PC-9 (cell line): ENCODE data around the gene CNP. TPM values are rescaled to one million over a fixed set of nuclear protein-coding genes. Genes with fewer than 3 reads are reported as not detected.

Source experiments
- BruUV-seq: library from RNA; stranded (reverse); fragments of 400-500 nt; replicated peaks from 2 replicates; lab custom pipeline; 2021; lab: Mats Ljungman, UMichigan
- CTCF ChIA-PET: fragments of 300-600 bp; sonication (Branson Sonifier 250); formaldehyde crosslinking; loops from one replicate; lab custom pipeline; 2022; ENCODE audit warnings: antibody characterized with exemption; lab: Charles Lee
- POLR2A ChIA-PET: fragments of 300-600 bp; sonication (Branson Sonifier 250); formaldehyde crosslinking; loops from one replicate; lab custom pipeline; 2022; ENCODE audit warnings: antibody characterized with exemption; ENCODE audit not compliant: unreplicated experiment; lab: Charles Lee
- DNase-seq, 2 experiments: peaks; one replicate each; pipeline versions ENCODE4 v3.0.0 to v3.0.0-alpha.2; 2015 to 2022; ENCODE audit warnings: mixed read lengths in 1 of 2
- H2AFZ ChIP-seq: fragments of 200-600 bp; sonication (generic); 2 replicates; pipeline ENCODE4 v1.8.1; 2017; ENCODE audit warnings: antibody characterized with exemption
- H3F3A ChIP-seq: fragments of 200-600 bp; sonication (generic); 2 replicates; pipeline ENCODE4 v1.8.1; 2017; ENCODE audit warnings: antibody characterized with exemption, mild to moderate bottlenecking, low read depth; ENCODE audit not compliant: insufficient read depth
- H3K27ac ChIP-seq: fragments of 200-600 bp; sonication (generic); 2 replicates; pipeline ENCODE4 v1.6.1; 2016; ENCODE audit warnings: mixed run types
- H3K27me3 ChIP-seq: fragments of 200-600 bp; sonication (generic); 2 replicates; pipeline ENCODE4 v1.6.1; 2016; ENCODE audit warnings: low read depth, mixed run types; ENCODE audit not compliant: insufficient read depth
- H3K36me3 ChIP-seq: fragments of 200-600 bp; sonication (generic); 2 replicates; pipeline ENCODE4 v1.6.1; 2016; ENCODE audit warnings: low read depth, mixed run types
- H3K4me1 ChIP-seq: fragments of 200-600 bp; sonication (generic); replicated peaks from 2 replicates; pipeline ENCODE4 v1.6.1; 2016; ENCODE audit warnings: mixed run types; ENCODE audit not compliant: insufficient read depth
- H3K4me2 ChIP-seq: fragments of 200-600 bp; sonication (generic); 2 replicates; pipeline ENCODE4 v1.6.1; 2017; ENCODE audit warnings: mixed run types
- H3K4me3 ChIP-seq: fragments of 200-600 bp; sonication (generic); 2 replicates; pipeline ENCODE4 v1.6.1; 2016; ENCODE audit warnings: mixed run types
- H3K79me2 ChIP-seq: fragments of 200-600 bp; sonication (generic); 2 replicates; pipeline ENCODE4 v1.6.1; 2017; ENCODE audit warnings: low read depth, mixed run types
- H3K9me2 ChIP-seq: fragments of 200-600 bp; sonication (generic); 2 replicates; pipeline ENCODE4 v1.8.1; 2017; ENCODE audit warnings: mild to moderate bottlenecking; ENCODE audit not compliant: insufficient read depth
- H3K9me3 ChIP-seq: fragments of 200-600 bp; sonication (generic); 2 replicates; pipeline ENCODE4 v1.8.1; 2016; ENCODE audit warnings: low read depth; ENCODE audit not compliant: insufficient read depth
- H4K20me1 ChIP-seq: fragments of 200-600 bp; sonication (generic); 2 replicates; pipeline ENCODE4 v1.8.1; 2017; ENCODE audit not compliant: insufficient read depth
- CTCF ChIP-seq: fragments of 200-600 bp; sonication (generic); conservative IDR thresholded peaks from 2 replicates; pipeline ENCODE4 v1.6.1; 2017; ENCODE audit warnings: mixed run types, antibody characterized with exemption, mild to moderate bottlenecking, moderate library complexity
- EZH2 ChIP-seq: fragments of 200-600 bp; sonication (generic); IDR thresholded peaks from 2 replicates; pipeline ENCODE4 v1.8.0; 2017; ENCODE audit warnings: antibody characterized with exemption, low read depth
- intact Hi-C: fragments of 100-400 bp; cut with micrococcal nuclease; formaldehyde crosslinking; loops from one replicate; pipeline ENCODE4 v1.10.0; 2022; ENCODE audit not compliant: unreplicated experiment
- total RNA-seq: library from RNA; stranded (reverse); gene quantifications from 2 replicates; pipeline ENCODE4 v1.2.3, GENCODE V29; 2021

The CNP gene
- total RNA-seq, 1 experiment from 2014 or later: 64.7 TPM

- intact Hi-C loops: no loop called here
Observed at GRCh38 chr17:42002175-42002791, 35.7 kb downstream of the CNP start.

DNA sequence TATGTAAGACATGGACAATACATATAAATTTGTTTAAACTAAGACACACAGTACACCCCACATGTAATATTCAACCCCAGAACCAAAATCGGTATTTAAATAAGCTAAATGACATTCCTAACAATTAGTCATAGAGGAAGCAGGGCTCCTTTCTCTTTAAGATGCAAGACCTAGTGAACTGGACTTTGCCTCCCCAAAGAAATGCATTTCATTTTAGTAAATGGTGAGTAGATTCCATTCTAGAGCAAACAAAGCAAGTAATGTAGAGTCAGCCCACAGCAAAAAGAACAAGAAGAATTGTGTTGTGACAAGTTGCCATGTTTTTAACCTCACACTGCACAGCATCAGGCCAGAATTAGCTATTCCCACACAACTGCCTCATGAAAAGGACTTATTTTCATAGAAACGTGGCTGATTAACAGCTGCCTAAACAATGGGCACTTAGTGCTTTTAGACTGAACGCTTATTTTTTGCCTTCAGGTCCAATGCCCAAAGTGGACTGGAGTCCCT, 36.3 kb downstream of the CNP start:
- Histone ChIP-seq H2AFZ (no peak overlapping the region), H3K4me3 (no peak overlapping the region), H3K27ac (no peak overlapping the region), H3K9me3 (no peaks in the 10 kb centered on the region), H3K36me3 (peaks cover 15% of the 10 kb centered on the region), H4K20me1 (peaks cover 72% of the 10 kb centered on the region), H3F3A (peaks cover 4% of the 10 kb centered on the region; the same call in 1 of the 2 replicates), H3K4me1 (no peaks in the 10 kb centered on the region), H3K27me3 (no peaks in the 10 kb centered on the region), H3K4me2 (no peak overlapping the region), H3K9me2 (no peaks in the 10 kb centered on the region), H3K79me2 (peaks cover 66% of the 10 kb centered on the region)
- ChIA-PET CTCF (interaction anchor here (0.6 kb wide), 1 partner anchor 17 kb away, joined by 6 read pairs; the partner anchor contains the start of gene NKIRAS2), POLR2A (no interaction called here)
- intact Hi-C loops: no loop called here
- no peak for DNase-seq
- no TSS peak for BruUV-seq
- TF ChIP-seq CTCF: no peak
- no peak for TF ChIP-seq EZH2

More at GRCh38 chr17:42002175-42002791, 35.7 kb downstream of the CNP start:
- Histone ChIP-seq H3K4me3 (no peak overlapping the region), H4K20me1 (peaks cover 71% of the 10 kb centered on the region), H3K4me2 (no peak overlapping the region), H3K79me2 (peaks cover 60% of the 10 kb centered on the region), H3K9me3 (no peaks in the 10 kb centered on the region), H3K36me3 (peaks cover 18% of the 10 kb centered on the region), H3F3A (peaks cover 4% of the 10 kb centered on the region; the same call in 1 of the 2 replicates), H3K4me1 (no peaks in the 10 kb centered on the region), H3K27me3 (no peaks in the 10 kb centered on the region), H2AFZ (no peak overlapping the region), H3K27ac (no peak overlapping the region), H3K9me2 (no peaks in the 10 kb centered on the region)
- TF ChIP-seq EZH2 (no peak), CTCF (no peak)
- BruUV-seq: no TSS peak
- POLR2A ChIA-PET: no interaction called here
- no peak for DNase-seq
- CTCF ChIA-PET: interaction anchor here (0.6 kb wide), 1 partner anchor 18 kb away, joined by 6 read pairs; the partner anchor contains the start of gene NKIRAS2

GRCh38 chr17:42005166-42005565, 38.6 kb downstream of the CNP start:
- Histone ChIP-seq H3K9me2 (no peaks in the 10 kb centered on the region), H3K27ac (no peak overlapping the region), H4K20me1 (peaks cover 88% of the 10 kb centered on the region), H3K27me3 (no peaks in the 10 kb centered on the region), H3K9me3 (no peaks in the 10 kb centered on the region), H3F3A (no peaks in the 10 kb centered on the region), H3K4me1 (peaks cover 5% of the 10 kb centered on the region; the same call in 1 of the 2 replicates), H3K4me3 (no peak overlapping the region), H3K79me2 (peaks cover 89% of the 10 kb centered on the region), H3K4me2 (no peak overlapping the region), H2AFZ (no peak overlapping the region), H3K36me3 (peaks cover 11% of the 10 kb centered on the region)
- TF ChIP-seq CTCF: no peak
- no peak for TF ChIP-seq EZH2
- no peak for DNase-seq
- BruUV-seq: no TSS peak
- intact Hi-C loops: no loop called here
- CTCF ChIA-PET: interaction anchor here (1.4 kb wide), 1 partner anchor 18 kb away, joined by 3 read pairs; no protein-coding TSS in a partner anchor
- POLR2A ChIA-PET: interaction anchor here (0.6 kb wide), 1 partner anchor 793 kb away, joined by 4 read pairs; the partner anchor contains the start of genes CNTD1 and COA3
